Breast epithelium (tissue), 3 donors: Measurements from ENCODE around the gene WWOX.

Source experiments
- POLR2A ChIP-seq: fragments of 450-650 bp; IDR thresholded peaks from one replicate; pipeline ENCODE4 v1.6.1; 2016; ENCODE audit warnings: antibody characterized with exemption, mild to moderate bottlenecking, moderate library complexity
- POLR2AphosphoS5 ChIP-seq, 3 donors: sonication (generic); formaldehyde crosslinking; IDR thresholded peaks; one replicate each; pipeline ENCODE4 v1.6.1; 2017; ENCODE audit warnings: antibody characterized with exemption in 3 of 3
- TF ChIP-seq, protein P1 (sequence below), 3 donors: fragments of 450-650 bp; IDR thresholded peaks; one replicate each; pipeline ENCODE4 v1.5.1; 2016 to 2017; ENCODE audit warnings: antibody characterized with exemption in 3 of 3, mild to moderate bottlenecking in 3 of 3, moderate library complexity in 3 of 3

DNA sequence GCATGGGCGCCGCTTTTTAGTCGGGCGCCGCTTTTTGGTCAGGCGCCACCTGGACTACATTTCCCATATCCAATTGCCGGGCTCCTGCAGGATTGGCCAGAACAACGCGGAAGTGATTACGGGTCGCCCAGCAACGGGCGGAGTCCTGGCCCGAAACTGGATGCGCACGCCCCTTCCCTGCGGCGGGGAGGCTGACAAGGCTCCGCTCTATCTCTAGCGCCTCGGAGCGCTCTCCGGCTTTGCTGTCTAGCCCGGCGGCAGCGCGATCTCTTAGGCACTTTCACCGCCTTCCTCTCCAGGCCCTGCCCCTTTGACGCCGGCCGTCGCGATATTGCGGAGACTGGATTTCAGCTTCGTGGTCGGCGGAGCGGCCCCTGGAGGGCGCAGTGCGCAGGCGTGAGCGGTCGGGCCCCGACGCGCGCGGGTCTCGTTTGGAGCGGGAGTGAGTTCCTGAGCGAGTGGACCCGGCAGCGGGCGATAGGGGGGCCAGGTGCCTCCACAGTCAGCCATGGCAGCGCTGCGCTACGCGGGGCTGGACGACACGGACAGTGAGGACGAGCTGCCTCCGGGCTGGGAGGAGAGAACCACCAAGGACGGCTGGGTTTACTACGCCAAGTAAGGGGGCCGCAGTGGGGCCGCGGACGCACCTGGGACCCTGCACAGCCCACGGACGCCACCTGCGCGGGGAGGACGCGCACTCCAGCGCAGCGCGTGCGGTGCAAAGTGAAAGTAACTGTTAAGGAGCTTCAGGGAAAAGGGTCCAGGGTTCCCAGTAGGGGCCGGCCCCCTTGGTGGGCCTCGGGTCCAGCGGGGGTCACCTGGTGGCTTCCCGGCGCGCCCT lies at the start of gene WWOX:
- TF ChIP-seq, protein P1, sequence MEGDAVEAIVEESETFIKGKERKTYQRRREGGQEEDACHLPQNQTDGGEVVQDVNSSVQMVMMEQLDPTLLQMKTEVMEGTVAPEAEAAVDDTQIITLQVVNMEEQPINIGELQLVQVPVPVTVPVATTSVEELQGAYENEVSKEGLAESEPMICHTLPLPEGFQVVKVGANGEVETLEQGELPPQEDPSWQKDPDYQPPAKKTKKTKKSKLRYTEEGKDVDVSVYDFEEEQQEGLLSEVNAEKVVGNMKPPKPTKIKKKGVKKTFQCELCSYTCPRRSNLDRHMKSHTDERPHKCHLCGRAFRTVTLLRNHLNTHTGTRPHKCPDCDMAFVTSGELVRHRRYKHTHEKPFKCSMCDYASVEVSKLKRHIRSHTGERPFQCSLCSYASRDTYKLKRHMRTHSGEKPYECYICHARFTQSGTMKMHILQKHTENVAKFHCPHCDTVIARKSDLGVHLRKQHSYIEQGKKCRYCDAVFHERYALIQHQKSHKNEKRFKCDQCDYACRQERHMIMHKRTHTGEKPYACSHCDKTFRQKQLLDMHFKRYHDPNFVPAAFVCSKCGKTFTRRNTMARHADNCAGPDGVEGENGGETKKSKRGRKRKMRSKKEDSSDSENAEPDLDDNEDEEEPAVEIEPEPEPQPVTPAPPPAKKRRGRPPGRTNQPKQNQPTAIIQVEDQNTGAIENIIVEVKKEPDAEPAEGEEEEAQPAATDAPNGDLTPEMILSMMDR (IDR thresholded peaks at IDR 0.05), result peak; percentile 46 to 76 (median 62)
- TF ChIP-seq POLR2AphosphoS5 (IDR thresholded peaks at IDR 0.05) (peak in 2 of 3 donors; percentile 69 to 78), POLR2A (peak; percentile 21)
